H1 (cell line): ENCODE results near the gene MAJIN. TPM values are rescaled to one million over a fixed set of nuclear protein-coding genes. Genes with fewer than 3 reads are reported as not detected.

Source experiments
- CBX5 ChIP-seq: fragments of 300-800, 300-1000 bp; sonication (generic); IDR thresholded peaks from 2 replicates; pipeline ENCODE4 v1.7.1; 2016; ENCODE audit warnings: antibody characterized with exemption, low read length, low read depth
- polyA plus RNA-seq, 7 experiments: library from polyadenylated mRNA; depleted of rRNA in 3 of 7; stranded (reverse) in 5 of 7; unstranded in 2 of 7; fragments of >200 nt in 5 of 7; fragments of 200-250 nt in 2 of 7; gene quantifications; 1 replicate in 5 of 7; 2 replicates in 1 of 7; 4 replicates in 1 of 7; pipeline versions ENCODE4 v1.2.1 to v1.2.3, GENCODE V29; 2011 to 2013; ENCODE audit warnings: missing spikeins in 2 of 7, mixed read lengths in 2 of 7
- total RNA-seq: library from RNA; stranded (reverse); fragmentation: NEBNext Ultra II Directional; extraction: Animal tissue kit (Norgen Biotek cat#: 25700); gene quantifications from 2 replicates; pipeline ENCODE4 v1.2.1, GENCODE V29; 2021

MAJIN gene
- total and polyA plus RNA-seq, 2 of the 8 experiments (the other 6 are each of a cell fraction or from before 2014, with no cell fraction given), result not detected

- no peak for TF ChIP-seq CBX5
These were observed 71.6 kb downstream of the MAJIN start (continued) for GRCh38 chr11:64900263-64900678.
